Measurements from ENCODE around the gene RNF39.

RNF39 gene

DNA sequence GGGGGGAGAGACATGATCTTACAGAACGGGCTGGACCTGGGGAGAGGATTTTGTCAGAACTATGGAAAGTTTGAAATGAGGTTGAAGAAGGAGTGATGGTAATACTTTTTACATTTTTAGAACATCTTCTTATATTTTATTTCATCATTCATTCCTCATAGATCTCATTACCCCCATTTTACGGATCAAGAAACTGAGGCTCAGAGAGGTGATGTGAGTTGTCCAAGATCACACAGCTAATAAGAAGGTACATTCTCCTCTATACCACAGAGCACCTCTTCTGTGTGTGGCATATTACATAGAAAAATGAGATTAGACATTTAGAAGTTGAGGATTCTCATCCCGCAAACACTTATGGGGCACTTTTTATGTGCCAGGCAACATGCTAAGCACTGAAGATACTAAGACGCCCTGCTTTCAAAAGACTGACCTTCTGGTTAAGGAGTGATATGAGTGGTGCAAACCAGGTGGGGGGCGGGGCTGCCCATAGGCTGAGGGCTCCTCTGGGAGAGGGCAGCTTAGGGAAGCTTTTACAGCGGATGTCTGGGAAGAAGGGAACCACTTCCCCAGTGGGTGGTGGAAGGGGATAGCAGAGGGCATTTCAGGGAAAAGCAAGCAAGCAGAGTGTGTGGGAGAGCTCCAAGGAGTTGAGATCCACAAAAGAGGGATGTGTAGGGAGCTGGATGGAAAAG lies 17.4 kb upstream of the RNF39 start:
- H3K36me3 ChIP-seq, result no peaks in the 10 kb centered on the region
- TF ChIP-seq CTCF (IDR thresholded peaks at IDR 0.05), result no peak
- H3K4me1 ChIP-seq (ENCODE audit: control insufficient read depth in 1 of 2, insufficient read depth in 1 of 2, low read depth in 1 of 2, low read length in 1 of 2), result no peaks in the 10 kb centered on the region
- peaks cover 98% of the 10 kb centered on the region for H3K27me3 ChIP-seq
- no peak overlapping the region for H3K4me3 ChIP-seq (ENCODE audit: low read depth in 1 of 2, low read length in 1 of 2)
- H3K9me3 ChIP-seq, result no peaks in the 10 kb centered on the region
- no peak overlapping the region for H3K27ac ChIP-seq

- H3K36me3 ChIP-seq, result no peaks in the 10 kb centered on the region
- no peak overlapping the region for H3K27ac ChIP-seq
- TF ChIP-seq CTCF (IDR thresholded peaks at IDR 0.05), result no peak
- H3K4me1 ChIP-seq (ENCODE audit: control insufficient read depth in 1 of 2, insufficient read depth in 1 of 2, low read depth in 1 of 2, low read length in 1 of 2), result no peaks in the 10 kb centered on the region
- peaks cover 98% of the 10 kb centered on the region for H3K27me3 ChIP-seq
- no peak overlapping the region for H3K4me3 ChIP-seq (ENCODE audit: low read depth in 1 of 2, low read length in 1 of 2)
- H3K9me3 ChIP-seq, result no peaks in the 10 kb centered on the region
Measured at GRCh38 chr6:30091577-30092381, 16.2 kb upstream of the RNF39 start.

- Histone ChIP-seq H3K27me3 (peaks cover 66% of the 10 kb centered on the region), H3K9me3 (no peaks in the 10 kb centered on the region), H3K27ac (no peak overlapping the region), H3K36me3 (no peaks in the 10 kb centered on the region), H3K4me3 (ENCODE audit: low read depth in 1 of 2, low read length in 1 of 2) (no peak overlapping the region), H3K4me1 (ENCODE audit: control insufficient read depth in 1 of 2, insufficient read depth in 1 of 2, low read depth in 1 of 2, low read length in 1 of 2) (no peaks in the 10 kb centered on the region)
- TF ChIP-seq CTCF (IDR thresholded peaks at IDR 0.05), result no peak
Measured at GRCh38 chr6:30087876-30088275, 12.3 kb upstream of the RNF39 start.

GRCh38 chr6:30077218-30077617 lies 1.6 kb upstream of the RNF39 start:
- no peak overlapping the region for H3K4me3 ChIP-seq (ENCODE audit: low read depth in 1 of 2, low read length in 1 of 2)
- H3K9me3 ChIP-seq, result no peaks in the 10 kb centered on the region
- no peaks in the 10 kb centered on the region for H3K36me3 ChIP-seq
- H3K27me3 ChIP-seq, result peaks cover 82% of the 10 kb centered on the region
- no peak overlapping the region for H3K27ac ChIP-seq
- H3K4me1 ChIP-seq (ENCODE audit: control insufficient read depth in 1 of 2, insufficient read depth in 1 of 2, low read depth in 1 of 2, low read length in 1 of 2), result no peaks in the 10 kb centered on the region
- TF ChIP-seq CTCF (IDR thresholded peaks at IDR 0.05), result no peak

GRCh38 chr6:30075790-30076732 lies 492 bp upstream of the RNF39 start:
- no peaks in the 10 kb centered on the region for H3K9me3 ChIP-seq

More at GRCh38 chr6:30075790-30076732, 492 bp upstream of the RNF39 start:
- peaks cover 94% of the 10 kb centered on the region for H3K27me3 ChIP-seq
- no peak for TF ChIP-seq CTCF (IDR thresholded peaks at IDR 0.05)
- H3K4me3 ChIP-seq (ENCODE audit: low read depth in 1 of 2, low read length in 1 of 2), result no peak overlapping the region
- no peaks in the 10 kb centered on the region for H3K36me3 ChIP-seq
- no peaks in the 10 kb centered on the region for H3K4me1 ChIP-seq (ENCODE audit: control insufficient read depth in 1 of 2, insufficient read depth in 1 of 2, low read depth in 1 of 2, low read length in 1 of 2)
- no peak overlapping the region for H3K27ac ChIP-seq
